ENCODE measurements around the gene TMEM44.
A peak's percentile ranks its signal among the peaks of the same experiment; 100 is the strongest.
"Not testable (repeated sequence)": the region's sequence is repeated elsewhere in the genome, so short reads cannot be mapped to it uniquely, and the experiment has no call there.

The TMEM44 gene

DNA sequence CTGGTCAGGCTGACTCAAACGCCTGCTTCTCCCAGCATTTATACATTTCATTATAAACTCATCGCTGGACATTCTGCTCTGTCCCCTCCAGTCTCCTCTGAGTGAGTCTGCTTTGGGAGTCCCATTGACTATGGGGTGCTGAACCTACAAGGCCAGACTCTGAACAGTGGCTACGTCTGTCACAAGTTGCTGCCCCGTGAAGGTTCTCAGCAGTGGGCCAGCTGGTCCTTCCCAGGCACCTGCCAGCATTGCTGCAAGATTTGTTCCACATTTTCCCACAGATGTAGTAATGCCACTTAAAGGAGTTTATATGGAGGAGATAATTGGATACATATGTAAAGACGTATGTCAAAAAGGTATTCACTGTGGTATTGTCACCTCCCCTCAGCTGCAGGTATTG lies 73.7 kb downstream of the TMEM44 start:
- DNase-seq, result no peak
- H3K9me3 Mint-ChIP-seq, result no peaks in the 10 kb centered on the region
- H3K4me3 Mint-ChIP-seq, result no peak overlapping the region
- H3K27me3 Mint-ChIP-seq, result peaks cover 14 to 45% of the 10 kb centered on the region in 2 donors
- no peak overlapping the region for H3K27ac Mint-ChIP-seq
- ATAC-seq (replicated peaks), result no peak
- peaks cover 4 to 5% of the 10 kb centered on the region in 2 donors for H3K4me1 Mint-ChIP-seq (ENCODE audit: low read depth in 2 of 2)
- H3K36me3 Mint-ChIP-seq (ENCODE audit: insufficient read depth), result no peaks in the 10 kb centered on the region

- H3K9me3 Mint-ChIP-seq, result no peaks in the 10 kb centered on the region
- DNase-seq, result no peak
- H3K27me3 Mint-ChIP-seq, result peaks cover 0 to 15% of the 10 kb centered on the region in 2 donors
- peak overlapping the region; percentile 69 to 74 for H3K4me3 Mint-ChIP-seq
- no peaks in the 10 kb centered on the region for H3K36me3 Mint-ChIP-seq (ENCODE audit: insufficient read depth)
- peaks cover 4 to 5% of the 10 kb centered on the region in 2 donors for H3K4me1 Mint-ChIP-seq (ENCODE audit: low read depth in 2 of 2)
- peak overlapping the region; percentile 75 to 76 for H3K27ac Mint-ChIP-seq
- ATAC-seq (replicated peaks), result peak; percentile 52
Measured at GRCh38 chr3:194556086-194557056, 76.8 kb downstream of the TMEM44 start.

DNA sequence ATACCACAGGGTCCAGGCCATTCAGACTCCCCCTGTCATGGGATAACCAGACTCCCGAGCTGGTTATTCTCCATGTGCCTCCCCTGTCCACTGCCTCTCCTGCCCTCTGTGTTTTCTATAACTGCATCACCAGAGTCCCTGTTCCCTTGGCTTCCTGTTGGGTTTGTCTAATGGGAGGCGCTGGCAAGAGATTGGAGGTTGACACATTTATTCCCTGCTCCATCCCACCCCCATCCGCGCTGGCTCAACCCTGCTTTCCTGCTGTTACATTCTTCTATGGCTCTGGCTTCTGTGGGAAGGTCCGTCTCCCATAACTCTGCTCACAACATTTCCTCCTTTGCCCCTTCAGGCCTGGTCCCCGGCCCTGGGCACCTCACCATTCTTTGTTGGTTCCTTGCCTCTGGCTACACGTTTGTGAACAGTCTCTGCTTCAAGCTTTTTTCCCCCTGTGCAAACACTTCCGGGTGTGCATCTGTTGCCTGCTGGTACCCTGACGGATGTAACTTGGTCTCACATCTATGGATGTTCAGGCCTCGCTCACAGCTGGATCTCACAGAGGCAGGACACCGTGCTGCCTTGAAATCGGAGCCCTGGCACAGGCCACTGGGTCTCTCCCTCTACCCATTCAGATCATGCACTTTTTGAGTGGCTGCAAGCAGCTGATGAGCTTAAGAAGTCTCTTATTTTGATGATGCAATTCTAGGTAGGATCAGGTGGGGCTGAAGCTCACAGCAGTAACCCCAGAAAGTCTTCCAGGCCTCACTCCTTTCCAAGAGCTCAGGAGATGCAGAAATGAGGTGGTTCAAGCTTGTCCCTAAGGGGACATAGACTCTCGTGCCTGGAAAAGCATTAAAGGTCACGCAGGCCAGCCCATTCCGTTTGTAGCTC lies 77.8 kb downstream of the TMEM44 start:
- Mint-ChIP-seq H3K27ac (no peak overlapping the region), H3K36me3 (ENCODE audit: insufficient read depth) (no peaks in the 10 kb centered on the region), H3K4me1 (ENCODE audit: low read depth in 2 of 2) (peaks cover 4 to 5% of the 10 kb centered on the region in 2 donors), H3K27me3 (peaks cover 0 to 14% of the 10 kb centered on the region in 2 donors), H3K4me3 (no peak overlapping the region), H3K9me3 (no peaks in the 10 kb centered on the region)
- ATAC-seq (replicated peaks) (no peak), DNase-seq (no peak)

DNA sequence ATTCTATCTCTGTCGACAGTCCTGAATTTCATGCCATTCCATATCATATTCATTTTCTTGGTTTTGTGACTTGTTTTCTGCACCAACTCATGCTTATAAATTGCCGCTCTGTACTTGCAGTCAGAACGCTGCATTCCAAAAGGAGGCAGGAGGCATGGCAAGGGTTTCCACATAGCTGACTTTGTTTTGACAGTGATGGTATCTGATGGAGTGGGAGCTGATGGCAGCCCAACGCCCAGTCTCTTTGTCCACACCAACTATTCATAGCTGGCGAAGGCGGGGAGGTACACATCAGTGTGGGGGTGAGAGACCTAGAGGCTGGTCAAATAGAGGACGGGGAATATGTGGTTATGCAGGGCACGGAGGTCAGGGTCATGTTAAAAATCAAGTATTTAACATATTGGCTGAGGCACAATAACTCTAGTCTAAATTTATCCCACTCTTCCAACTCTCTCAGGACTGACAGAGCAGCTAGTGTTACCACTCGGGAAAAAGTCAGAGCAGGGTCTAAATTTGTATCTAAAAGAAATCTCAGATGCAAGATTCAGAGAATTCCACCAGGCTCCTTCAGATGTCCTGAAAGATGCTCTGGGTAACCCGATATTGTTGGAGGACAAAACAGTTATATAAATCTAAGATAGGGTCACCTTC lies 78.6 kb downstream of the TMEM44 start:
- no peak overlapping the region for H3K4me3 Mint-ChIP-seq
- no peak for DNase-seq
- peaks cover 0 to 6% of the 10 kb centered on the region in 2 donors for H3K27me3 Mint-ChIP-seq
- H3K27ac Mint-ChIP-seq, result no peak overlapping the region
- H3K9me3 Mint-ChIP-seq, result no peaks in the 10 kb centered on the region
- peaks cover 4 to 5% of the 10 kb centered on the region in 2 donors for H3K4me1 Mint-ChIP-seq (ENCODE audit: low read depth in 2 of 2)
- H3K36me3 Mint-ChIP-seq (ENCODE audit: insufficient read depth), result no peaks in the 10 kb centered on the region
- ATAC-seq (replicated peaks), result no peak

- no peak for DNase-seq
- no peak for ATAC-seq (replicated peaks)
- Mint-ChIP-seq H3K4me1 (ENCODE audit: low read depth in 2 of 2) (peaks cover 4 to 5% of the 10 kb centered on the region in 2 donors), H3K27me3 (peaks cover 0 to 10% of the 10 kb centered on the region in 2 donors), H3K4me3 (no peak overlapping the region), H3K27ac (no peak overlapping the region), H3K36me3 (ENCODE audit: insufficient read depth) (no peaks in the 10 kb centered on the region), H3K9me3 (no peaks in the 10 kb centered on the region)
Measured at GRCh38 chr3:194552327-194552949, 80.8 kb downstream of the TMEM44 start.

GRCh38 chr3:194549853-194550252 lies 83.4 kb downstream of the TMEM44 start:
- DNase-seq (no peak), ATAC-seq (replicated peaks) (no peak)
- Mint-ChIP-seq H3K27me3 (peaks cover 0 to 10% of the 10 kb centered on the region in 2 donors), H3K27ac (no peak overlapping the region), H3K4me3 (no peak overlapping the region), H3K4me1 (ENCODE audit: low read depth in 2 of 2) (no peaks in the 10 kb centered on the region), H3K36me3 (ENCODE audit: insufficient read depth) (no peaks in the 10 kb centered on the region), H3K9me3 (no peaks in the 10 kb centered on the region)

DNA sequence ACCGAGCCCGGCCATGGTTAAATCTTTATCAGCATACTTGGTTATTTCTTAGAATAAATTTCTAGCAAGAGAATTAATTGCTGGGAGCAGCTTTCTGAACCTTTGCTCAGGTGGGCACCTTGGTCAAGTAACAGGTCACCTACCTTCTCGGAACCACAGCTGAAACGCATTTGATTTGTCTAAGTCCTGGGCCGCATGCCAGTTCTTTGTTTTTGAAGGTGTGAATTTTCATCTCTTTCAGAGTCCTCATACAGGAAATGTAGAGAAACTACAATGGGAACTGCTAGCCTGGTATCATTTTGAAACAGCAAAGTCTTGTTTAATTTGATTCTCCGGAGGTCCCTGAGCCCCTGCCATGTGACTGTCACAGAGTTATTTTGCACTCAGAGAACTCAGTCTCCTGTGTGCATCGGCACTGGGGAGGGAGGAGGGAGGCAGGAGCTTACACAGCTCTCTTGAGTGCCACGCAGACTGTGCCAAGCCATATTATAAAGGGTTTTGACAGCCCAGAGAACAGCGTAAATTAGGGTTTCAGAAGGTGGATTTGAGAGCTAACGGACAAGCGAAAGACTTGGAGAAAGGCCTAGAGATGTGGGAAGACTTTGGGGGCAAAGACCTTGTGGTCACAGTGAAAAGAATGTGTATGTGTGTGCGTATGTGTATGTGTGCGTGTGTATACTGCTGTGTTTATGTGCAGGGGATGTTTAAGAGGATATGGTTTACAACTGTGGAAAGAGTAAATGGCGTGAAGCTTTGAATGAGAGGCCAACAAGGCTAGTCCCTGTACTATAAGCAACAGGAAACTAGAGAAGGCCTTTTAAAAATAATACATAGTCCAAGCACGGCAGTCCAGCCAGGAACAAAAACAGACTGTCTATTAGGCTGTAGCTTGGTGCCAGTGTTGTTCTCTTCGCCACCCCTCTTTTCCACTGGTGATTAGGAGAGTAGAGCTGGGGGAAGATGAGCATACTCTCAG lies 84.6 kb downstream of the TMEM44 start:
- ATAC-seq (replicated peaks), result no peak

GRCh38 chr3:194547042-194547441 lies 86.2 kb downstream of the TMEM44 start:
- H3K27me3 Mint-ChIP-seq, result peaks cover 0 to 10% of the 10 kb centered on the region in 2 donors

More for the DNA sequence above, 84.6 kb downstream of the TMEM44 start:
- Mint-ChIP-seq H3K27ac (peak overlapping the region in 1 of 2 donors; percentile 7), H3K27me3 (peaks cover 0 to 10% of the 10 kb centered on the region in 2 donors), H3K4me1 (ENCODE audit: low read depth in 2 of 2) (no peaks in the 10 kb centered on the region), H3K36me3 (ENCODE audit: insufficient read depth) (no peaks in the 10 kb centered on the region), H3K4me3 (no peak overlapping the region), H3K9me3 (no peaks in the 10 kb centered on the region)
- no peak for DNase-seq

GRCh38 chr3:194545538-194545937 lies 87.7 kb downstream of the TMEM44 start:
- not testable (repeated sequence) for H3K4me1 Mint-ChIP-seq (ENCODE audit: low read depth in 2 of 2); DNase-seq; H3K27me3 Mint-ChIP-seq; H3K36me3 Mint-ChIP-seq (ENCODE audit: insufficient read depth); H3K9me3 Mint-ChIP-seq; H3K27ac Mint-ChIP-seq; H3K4me3 Mint-ChIP-seq; ATAC-seq (replicated peaks)

More at GRCh38 chr3:194547042-194547441, 86.2 kb downstream of the TMEM44 start:
- Mint-ChIP-seq H3K4me3 (no peak overlapping the region), H3K9me3 (no peaks in the 10 kb centered on the region), H3K36me3 (ENCODE audit: insufficient read depth) (no peaks in the 10 kb centered on the region), H3K27ac (no peak overlapping the region), H3K4me1 (ENCODE audit: low read depth in 2 of 2) (no peaks in the 10 kb centered on the region)
- DNase-seq (no peak), ATAC-seq (replicated peaks) (no peak)

DNA sequence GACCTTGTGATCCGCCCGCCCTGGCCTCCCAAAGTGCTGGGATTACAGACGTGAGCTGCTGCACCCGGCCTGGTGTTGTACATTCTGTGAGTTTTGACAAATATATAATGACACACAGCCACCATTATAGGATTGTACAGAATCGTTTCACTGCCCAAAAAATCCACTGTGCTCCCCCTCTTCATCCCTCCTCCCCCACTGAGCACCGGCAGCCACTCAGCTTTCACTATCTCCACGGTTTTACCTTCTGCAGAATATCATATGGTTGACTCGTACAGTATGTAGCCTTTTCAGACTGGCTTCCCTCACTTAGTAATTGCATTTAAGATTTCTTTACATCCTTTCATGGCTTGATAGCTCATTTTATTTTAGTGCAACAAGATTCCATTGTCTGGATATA lies 89.7 kb downstream of the TMEM44 start:
- Mint-ChIP-seq H3K27ac (no peak overlapping the region), H3K27me3 (peaks cover 0 to 3% of the 10 kb centered on the region in 2 donors), H3K9me3 (no peaks in the 10 kb centered on the region), H3K4me1 (ENCODE audit: low read depth in 2 of 2) (peaks cover 0 to 2% of the 10 kb centered on the region in 2 donors), H3K4me3 (no peak overlapping the region), H3K36me3 (ENCODE audit: insufficient read depth) (peaks cover 2% of the 10 kb centered on the region)
- ATAC-seq (replicated peaks), result no peak
- DNase-seq, result no peak

DNA sequence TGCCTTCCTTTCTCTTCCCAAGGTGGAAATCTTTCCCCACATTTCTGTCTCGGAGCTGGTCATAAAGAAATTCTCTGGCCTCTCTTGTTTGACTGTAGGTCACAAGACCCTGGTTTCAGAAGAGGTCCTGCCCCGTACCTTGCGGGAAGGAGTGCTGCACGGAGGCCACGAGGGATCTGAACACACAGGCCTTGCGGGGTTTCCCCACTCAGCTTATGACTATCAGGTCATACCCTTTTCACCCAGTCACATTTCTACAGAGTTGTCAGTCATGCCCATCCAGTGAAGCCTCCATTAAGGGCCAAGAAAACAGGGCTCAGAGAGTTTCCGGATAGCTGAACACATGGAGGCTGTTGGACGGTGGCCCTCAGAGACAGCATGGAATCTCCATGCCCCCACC lies 91.7 kb downstream of the TMEM44 start:
- Mint-ChIP-seq H3K9me3 (no peaks in the 10 kb centered on the region), H3K27ac (no peak overlapping the region), H3K27me3 (no peaks in the 10 kb centered on the region), H3K36me3 (ENCODE audit: insufficient read depth) (peaks cover 2% of the 10 kb centered on the region), H3K4me1 (ENCODE audit: low read depth in 2 of 2) (peaks cover 0 to 2% of the 10 kb centered on the region in 2 donors), H3K4me3 (no peak overlapping the region)
- no peak for ATAC-seq (replicated peaks)
- no peak for DNase-seq
